HG02938 (cell line): ENCODE results near the gene RAB3IL1.

Source experiments
- ATAC-seq: cut with Tn5 transposase; IDR thresholded peaks from one replicate; pipeline ENCODE4 v1.9.1; 2021; ENCODE audit warnings: mild to moderate bottlenecking, moderate library complexity; ENCODE audit not compliant: unreplicated experiment

RAB3IL1 gene

DNA sequence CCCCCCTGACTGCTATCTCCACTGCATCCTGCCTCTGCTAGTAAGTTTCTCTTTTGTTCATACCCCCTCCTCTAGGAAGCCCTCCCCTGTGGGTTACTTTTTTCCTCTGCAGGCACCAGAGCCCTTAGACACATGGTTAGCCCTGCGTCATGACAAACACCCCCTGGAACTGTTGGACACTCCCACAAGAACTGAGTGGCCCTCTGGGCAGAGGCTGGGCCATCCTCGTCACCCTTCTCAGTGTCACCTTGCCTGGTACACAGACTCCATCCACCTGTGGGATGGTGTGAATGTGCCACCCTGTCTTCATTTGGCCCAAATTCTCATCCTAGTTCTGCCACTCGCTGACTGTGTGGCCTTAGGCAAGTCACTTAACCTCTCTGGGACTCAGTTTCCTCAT is 4.1 kb upstream of the RAB3IL1 start:
- ATAC-seq, result no peak

DNA sequence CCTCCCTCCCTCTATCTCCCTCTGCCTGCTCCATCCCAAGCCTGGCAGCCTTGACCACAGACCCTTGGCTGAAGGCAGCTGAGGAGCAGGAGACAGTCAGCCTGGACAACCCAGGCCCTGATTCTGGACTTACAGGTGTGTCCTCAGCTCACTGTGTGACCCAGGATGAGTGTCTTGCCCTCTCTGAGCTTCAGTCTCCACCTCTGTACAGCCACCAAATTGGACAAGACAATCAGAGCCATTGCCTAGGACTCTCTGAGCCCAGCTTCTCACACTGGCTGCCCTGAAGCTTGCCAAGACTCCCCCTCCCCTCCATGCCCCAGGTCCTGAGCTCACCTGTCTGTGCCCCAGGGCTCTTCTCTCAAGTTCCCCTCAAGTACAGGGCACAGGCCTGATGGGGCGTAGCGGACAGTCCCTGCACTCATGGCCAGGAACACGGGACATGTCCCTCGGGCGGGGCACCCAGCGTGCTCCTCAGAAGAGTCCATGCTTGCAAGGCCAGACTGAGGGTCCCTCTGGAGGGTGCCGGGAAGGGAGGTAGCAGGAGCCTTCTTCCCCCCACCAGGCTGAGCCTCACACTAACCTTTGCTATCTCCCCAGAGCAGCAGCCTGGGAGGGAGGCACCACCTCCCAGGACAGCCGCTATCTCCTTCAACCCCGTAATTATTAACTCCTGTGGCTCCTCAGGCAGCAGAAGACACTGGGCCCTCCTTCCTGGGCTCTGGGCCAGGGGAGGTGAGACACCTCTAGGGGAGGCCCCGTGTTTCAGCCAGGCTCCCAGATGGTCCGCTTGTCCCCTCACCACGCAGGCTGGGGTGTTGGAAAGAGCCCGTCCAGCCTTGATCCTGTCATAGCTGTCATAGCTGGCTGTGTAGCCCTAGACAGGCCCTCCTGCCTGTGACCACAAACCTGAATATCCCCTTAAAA is 2.6 kb upstream of the RAB3IL1 start:
- no peak for ATAC-seq

DNA sequence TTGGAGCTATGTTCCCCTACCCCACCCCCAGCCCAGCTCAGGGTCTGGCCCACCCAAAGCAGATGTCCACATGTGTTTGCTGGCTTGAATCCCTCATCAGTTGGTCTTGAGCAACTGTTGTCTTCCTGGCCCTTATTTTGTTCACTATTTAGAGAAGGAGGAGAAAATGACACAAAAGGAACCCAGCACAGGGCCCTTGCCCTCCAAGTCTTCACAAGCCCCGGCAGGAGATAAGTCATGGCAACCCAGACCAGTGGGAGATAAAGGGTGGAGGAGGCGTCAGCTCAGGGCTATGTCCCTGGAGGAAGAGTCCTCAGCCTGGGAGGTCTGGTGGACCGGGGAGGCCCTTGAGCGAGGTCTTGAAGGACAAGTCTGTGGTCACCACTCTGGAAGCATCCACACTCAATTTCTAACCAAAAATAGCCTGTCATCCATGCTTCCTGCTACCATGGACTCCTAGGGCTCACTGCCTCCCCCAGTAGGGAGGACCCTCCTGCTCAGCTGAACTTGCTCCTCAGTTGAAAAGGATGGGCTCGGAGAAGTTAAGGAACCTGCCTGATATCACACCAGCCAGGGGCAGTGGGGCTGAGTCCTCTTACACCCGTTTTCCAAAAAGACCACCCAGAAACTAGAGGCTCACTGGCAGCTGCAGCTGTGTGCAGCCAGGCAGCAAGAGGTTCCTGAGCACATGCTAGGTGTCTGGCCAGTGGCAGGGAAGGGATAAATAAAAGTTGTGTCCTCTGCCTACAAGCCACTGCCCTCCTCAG is 1.8 kb upstream of the RAB3IL1 start:
- no peak for ATAC-seq

DNA sequence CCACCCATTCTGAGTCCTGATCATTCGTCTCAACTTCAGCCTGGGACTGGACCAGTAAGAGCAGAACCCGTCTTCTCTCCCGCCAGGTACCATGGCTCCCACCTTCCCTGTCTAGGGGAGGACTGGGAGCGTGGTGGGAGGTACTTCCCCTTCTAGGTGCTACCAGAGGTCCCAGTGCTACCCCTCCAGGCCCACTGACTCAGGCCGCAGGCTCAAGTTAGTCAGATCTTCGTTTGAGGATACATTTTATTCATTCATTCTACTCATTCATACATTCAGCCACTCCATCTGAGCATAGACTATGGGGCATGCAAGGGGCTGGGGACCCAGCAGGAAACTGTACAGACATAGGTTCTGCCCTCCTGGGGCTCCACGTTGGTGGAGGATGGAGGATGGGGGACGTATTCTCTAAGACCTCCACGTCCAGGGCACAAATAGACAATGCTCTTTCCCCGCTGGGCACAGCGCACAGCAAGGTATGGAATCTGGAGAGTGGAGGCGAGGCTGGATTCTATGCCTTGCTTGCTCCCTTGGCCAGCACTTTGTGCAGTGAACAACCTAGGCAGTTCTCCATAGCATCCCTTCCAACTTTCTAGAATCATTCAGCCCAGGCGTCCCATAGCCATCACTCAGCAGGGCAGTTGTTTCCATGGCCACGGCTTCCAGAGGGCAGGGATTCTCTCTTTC is 1.0 kb upstream of the RAB3IL1 start:
- ATAC-seq, result no peak

DNA sequence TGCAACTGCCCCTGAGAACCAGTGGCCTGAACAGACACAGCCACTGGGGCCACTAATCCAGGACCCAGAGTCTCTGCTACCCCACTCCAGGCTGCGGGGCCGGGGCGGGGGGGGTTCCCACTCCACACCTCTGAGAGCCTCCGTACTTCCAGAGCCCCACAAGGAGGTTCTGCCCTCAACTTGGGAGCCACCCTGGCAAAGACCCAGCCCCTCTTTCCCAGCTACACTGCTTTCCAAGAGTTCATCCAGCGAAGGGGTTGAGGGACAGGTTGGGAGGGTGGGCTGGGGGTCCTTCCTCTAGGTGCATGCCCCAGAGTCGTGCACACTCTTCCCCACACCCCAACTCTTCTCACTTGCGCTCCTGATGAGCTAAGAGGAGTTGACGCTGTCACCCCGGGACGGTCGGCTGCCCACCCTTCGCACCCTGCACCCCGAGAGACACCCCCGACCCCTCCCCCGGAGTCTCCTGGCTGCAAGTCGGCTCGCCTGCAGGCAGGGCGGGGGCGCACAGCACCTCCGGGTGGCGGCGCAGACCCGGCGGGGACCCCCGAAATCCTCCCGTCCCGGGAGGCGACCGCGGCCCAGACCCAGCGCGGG is 531 bp downstream of the RAB3IL1 start:
- no peak for ATAC-seq

DNA sequence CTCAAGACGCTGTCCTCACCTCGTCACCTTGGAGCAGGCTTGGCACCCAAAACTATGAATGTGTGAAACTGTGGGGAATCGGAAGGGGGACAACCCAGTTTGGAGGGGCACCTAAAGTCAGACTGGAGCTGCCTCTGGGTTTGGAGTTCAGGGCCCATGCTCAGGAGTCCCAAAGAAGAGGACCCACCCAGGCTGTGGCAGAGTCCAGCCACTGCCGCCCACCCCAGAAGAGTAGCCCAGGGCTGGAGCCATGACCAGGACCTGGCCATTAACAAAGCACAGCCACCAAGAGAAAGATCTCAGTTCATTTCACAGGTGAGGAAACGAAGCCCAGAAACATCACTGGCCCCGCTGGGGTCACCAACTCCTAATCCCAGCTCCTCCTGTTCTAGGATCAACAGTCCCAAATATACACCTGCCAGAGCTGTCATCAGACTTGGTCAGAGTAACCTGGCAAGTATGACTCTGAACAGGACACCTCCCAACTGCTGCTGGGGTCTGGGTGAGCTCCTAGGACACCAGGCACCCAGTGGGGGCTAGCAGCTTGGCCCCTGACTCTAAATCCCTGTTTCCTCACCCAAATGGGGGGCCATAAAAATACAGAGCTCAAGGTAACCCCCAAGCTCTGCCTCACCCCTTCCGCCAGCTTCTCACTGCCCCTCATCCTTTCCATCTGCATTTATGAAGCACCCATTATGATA is 2.7 kb downstream of the RAB3IL1 start:
- no peak for ATAC-seq

DNA sequence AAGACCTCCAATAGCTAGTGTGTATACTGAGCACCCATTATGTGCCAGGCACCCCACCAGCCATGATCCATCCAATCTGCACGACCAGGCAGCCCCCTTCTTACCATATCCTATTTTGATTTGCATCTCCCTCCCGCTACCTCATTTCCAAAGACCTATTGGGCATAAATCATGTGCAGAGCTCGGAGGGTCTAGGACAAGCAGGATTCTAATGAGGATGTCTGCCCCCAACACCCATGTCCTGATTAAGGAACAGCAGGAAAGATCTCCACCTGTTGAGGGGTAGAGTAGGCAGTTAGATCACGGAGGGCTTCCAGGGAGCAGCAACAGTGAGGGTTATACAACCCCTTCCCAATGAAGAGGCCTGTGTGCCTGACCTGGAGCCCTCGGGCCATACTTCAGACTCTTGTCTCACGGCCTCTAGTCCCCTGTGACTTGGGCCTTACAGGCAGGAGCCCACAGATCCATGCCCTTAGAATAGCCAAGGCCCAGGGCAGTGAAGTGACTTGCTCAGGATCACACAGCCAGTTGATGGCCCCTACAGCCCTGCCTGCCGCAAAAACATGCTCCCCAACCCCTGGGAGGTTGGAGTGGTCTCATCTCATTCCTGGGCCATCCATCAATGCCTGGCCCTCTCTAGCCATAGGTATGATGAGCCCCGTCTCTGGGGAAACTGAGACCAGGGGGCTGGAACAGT is 3.5 kb downstream of the RAB3IL1 start:
- no peak for ATAC-seq

DNA sequence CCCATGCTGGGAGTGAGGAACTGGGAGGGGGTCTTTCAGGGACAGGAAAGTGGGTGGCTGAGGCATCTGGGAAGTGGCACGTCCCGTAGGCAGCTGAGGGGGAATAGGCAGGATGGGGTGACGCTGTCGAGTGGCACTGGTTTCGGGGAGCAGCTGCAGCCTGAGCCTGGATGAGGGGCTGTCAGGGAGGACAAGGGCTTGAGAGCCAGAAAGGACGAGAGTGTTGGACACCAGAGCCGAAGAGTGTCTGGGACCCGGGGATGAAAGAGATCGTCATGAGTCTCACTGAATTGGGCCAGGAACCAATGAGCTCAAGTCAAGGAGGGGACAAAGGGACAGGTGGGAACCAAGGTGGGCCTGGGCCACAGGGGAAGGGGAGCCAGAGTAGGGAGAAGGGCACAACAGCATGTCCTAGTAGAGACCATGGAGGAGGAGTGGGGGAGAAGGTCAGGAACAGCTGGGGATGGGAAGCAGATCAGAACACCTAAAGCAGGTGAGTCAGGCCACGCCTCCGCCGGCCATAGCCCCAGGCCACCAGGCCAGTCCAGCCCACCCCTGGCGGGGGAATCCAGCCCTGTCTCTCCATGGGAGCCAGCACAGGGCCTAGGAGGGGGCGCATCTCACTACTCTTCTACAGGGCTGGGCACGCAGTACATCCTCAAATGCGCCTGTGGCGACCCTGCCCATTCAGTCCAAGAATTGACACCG is 4.2 kb downstream of the RAB3IL1 start:
- no peak for ATAC-seq

DNA sequence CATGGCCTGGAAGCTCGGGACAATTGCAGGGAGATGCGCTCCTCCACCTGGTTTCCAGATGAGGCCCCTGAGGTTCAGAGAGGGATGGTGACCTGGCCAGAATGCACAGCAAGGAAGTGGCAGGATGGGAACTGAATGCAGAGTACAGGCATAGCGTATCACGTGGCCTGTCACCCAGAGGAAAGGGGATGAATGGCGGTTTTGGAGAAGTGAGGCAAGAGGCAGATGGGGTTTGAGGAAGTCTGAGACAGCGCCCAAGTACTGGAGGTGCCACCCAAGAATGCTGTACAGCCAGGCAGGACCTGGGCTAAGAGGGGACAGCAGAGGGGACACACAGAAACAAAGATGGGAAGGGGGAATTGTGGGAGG is 4.9 kb downstream of the RAB3IL1 start:
- no peak for ATAC-seq

DNA sequence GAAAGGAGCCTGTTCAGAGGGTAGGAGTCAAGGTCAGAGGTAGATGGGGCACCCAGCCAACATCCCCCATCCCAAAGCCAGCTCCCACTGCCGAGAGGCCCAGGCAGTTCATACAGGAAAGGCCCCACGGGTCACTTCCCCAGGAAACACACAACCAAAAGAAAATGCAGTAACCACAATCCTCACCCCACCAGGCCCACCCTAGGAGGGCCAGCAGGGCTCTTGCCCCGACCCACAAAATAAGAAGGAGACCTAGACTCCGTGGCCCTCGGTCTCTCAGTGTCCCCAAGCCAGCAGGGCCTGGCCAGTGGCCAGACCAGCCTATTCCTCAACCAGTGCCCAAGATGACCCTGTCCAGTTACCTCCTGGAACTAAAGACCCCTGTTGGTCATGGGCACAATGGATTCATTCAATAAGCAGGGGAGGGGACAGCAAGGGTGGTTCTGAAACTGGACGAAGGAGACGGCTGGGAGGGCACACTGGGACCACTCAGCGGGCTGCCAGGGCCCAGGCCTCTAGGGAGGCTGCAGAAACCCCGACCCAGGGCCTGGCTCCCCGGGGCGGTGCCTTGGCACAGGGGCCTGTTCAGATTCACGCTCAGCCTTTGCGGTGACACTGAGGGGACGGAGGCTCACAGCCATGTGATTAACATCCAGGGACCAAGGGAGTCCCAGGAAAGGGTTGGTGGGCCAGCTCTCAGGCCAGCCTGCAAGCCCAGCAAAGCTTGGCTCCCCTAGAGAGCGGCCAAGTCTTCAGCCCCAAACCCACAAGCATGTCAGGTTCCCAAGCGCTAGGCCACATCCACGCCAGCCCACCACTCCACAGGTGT is 5.5 kb downstream of the RAB3IL1 start:
- ATAC-seq, result no peak

DNA sequence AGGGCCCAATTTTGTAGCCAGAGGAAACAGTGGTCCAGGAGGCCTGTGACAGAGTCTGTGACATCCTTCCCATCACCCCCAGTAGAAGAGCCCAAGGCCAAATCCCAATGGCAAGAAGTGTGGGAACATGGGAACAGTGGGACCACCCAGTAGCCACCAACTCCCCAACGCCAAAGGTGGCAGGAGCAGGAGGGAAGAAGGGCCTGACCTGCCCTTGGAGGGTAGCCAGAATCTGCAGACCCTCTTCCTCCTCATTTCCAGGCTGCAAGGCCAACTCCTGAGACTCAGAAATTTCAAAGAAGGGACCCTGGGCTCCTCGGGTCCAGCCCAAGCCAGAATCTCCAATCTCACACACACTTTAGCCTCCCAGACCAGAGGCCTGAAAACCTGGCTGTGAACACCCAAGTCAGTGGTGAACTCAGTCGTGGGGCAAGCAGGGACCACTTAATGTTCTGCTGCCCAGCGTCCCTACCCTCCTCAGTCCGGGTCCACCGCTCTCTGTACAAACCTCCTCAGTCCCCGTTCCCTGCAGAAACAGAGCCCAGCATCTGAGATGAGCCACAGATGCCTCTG is 6.2 kb downstream of the RAB3IL1 start:
- ATAC-seq, result no peak

DNA sequence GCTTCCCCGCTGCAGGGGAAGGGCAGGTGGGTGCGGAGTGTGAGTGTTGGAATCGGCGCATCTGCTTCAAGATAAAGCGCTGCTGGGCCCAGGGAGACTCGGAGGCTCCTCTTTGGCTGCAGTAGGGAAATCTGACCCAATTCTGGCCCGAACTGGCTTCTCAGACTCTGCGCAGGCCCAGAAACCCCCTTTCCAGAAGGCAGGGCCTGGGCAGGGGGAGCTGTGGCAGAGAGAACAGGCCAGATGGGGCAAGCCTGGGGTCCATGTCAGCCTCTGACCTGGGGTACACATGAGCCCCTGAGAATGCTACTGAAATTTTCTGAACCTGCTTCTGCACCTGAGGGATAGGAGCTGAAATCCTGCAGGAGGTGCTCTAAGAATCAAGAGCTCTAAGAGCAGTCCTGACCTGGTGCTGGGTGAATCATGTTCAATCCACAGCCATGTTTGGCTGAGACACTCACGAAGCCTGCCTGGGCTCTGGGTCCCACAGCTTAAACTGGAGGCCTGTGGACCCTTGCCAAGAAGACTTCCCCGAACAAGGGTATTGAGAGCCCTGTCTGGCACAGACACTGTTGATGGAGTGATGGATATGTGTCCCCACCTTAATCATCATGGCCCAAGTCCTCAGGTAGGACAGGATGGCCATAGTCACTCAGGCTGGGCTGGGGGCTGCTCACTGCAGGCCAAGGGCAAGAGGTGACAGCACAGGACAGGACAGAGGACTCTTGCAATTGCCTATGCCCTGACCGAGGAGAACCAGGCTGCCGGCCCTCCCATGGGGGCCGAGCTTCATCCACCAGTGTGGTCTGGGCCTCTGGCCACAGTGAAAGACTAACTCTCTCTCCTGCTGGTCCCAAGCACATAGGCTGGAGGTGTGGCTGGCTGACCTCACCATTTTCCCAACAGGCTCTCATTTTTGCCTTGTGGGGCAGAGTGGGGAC is 6.9 kb downstream of the RAB3IL1 start:
- ATAC-seq, result no peak

DNA sequence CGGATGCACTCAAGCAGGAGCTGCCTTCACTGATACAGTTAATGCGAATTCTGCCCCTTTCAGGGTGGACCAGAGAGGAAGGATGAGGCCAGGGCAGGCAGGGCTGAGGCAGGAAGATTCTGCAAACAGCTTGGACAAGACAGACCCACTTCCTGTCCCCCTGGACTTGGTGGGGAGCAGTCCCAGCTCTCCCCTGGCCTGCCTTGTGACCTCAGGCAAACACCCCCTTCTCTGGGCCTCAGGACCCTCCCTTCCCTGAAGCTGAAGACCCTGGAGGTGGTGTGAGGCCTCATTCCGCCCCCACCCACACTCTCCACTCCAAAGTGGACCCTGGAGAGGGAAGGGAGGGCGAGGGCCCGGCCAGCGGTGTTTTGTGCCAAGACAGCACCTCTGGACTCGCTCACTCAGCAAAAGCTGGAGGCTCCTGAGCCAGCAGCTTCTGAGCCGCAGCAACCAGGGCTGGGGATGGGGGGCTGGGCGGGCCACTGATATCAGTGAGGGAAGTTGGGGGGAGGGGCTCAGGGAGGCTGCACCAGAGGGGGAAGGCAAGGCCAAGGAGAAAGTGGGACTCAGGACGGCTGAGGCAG is 8.5 kb downstream of the RAB3IL1 start:
- ATAC-seq, result no peak

DNA sequence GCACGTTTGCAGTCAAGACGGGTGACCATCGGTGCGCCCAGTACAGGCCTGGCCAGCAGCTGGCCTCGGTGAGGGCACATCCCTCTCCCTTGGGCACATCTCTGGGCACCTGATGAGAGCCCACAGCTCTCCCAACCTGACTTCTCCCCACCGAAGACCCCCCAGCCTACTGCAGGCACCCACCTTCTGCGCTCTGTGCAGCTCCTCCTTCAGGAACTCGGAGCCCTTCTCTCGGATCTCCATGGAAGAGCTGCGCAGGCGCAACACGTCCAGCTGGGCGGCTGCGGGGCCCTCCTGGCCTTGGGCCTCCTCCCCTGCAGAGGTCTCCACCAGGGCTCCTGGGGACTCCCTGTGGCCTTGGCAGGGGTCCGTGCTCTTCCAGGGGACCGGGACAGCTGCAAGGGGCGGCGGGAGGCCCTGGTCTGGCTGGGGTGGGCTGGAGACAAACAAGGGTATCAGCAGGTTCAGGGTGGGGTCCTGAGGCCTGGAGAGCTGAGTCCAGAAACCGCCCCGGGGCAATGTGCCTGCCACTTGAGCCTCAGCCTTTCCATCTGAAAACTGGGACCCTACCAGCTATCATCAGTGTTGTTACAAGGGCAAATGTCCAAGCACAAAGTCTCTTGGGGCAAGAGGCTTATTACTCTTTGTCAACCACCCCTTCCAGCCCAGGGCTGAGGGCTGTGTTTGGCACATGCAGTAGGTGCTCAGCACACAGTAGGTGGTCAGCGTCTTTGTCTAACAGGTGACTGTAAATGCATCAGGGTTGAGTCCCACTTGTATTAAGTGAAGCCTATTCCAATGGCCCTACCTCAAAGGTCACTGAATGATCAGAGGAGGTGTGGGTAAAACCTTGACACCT is 9.3 kb downstream of the RAB3IL1 start:
- ATAC-seq, result no peak

DNA sequence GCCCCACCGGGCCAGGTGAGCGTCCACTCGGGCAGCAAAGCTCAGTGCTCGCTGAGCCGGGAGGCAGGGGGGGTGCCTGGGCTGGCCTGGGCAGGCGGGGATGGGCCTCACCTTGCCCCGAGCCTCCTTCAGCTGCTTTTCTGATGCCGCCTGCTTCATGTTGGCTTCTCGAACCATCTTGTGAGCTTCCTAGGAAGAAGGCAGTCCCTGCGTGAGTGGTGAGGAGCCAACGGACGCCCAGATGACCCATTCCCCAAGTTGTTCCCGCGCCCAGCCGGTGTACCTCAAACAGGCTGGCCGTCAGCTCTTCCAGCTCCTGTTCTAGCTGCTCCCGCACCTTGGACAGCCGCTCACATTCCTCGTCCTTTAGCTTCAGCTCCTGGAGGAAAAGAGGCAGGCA is 10.1 kb downstream of the RAB3IL1 start:
- ATAC-seq, result no peak

DNA sequence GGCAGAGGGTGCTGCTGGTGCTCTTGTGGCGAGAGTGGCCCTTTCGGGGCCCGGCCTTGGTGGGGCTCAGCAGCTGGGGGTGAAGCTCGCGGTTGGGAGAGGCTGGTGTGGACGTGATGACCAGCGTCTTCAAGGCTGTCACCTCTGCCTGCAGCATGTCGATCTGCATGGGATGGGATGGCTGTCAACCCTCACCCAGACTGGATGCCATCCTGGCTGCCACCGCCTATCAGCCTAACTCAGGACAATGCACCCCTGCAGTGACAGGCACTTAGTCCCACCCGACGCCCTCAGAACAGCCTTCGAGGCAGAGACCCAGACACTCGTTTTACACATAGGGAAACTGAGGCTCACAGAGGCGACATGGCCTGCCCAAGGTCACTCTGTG is 10.8 kb downstream of the RAB3IL1 start:
- no peak for ATAC-seq
